ENCODE results near the gene LTK.
A peak's percentile ranks its signal among the peaks of the same experiment; 100 is the strongest.

LTK gene

GRCh38 chr15:41495736-41496599, 17.7 kb downstream of the LTK start:
- no peak for DNase-seq

- DNase-seq: no peak
These were observed 18.5 kb downstream of the LTK start for GRCh38 chr15:41494922-41495735.

- no peak for DNase-seq
These were observed 19.3 kb downstream of the LTK start for GRCh38 chr15:41494190-41494921.

GRCh38 chr15:41493902-41494189, 19.8 kb downstream of the LTK start:
- no peak for DNase-seq

GRCh38 chr15:41493205-41493901, 20.3 kb downstream of the LTK start, which contains the start of gene ITPKA:
ITPKA (plus strand) TSS chr15:41493874; CDS start chr15:41493928, 54 bp downstream.
- DNase-seq: no peak

- no peak for DNase-seq
These were observed 20.9 kb downstream of the LTK start for GRCh38 chr15:41492597-41493204.

GRCh38 chr15:41491889-41492288, 21.7 kb downstream of the LTK start:
- no peak for DNase-seq

GRCh38 chr15:41490355-41490754, 23.3 kb downstream of the LTK start:
- DNase-seq: peak; percentile 13

GRCh38 chr15:41489641-41490040, 24.0 kb downstream of the LTK start:
- DNase-seq: no peak

- DNase-seq: no peak
These were observed 25.8 kb downstream of the LTK start for GRCh38 chr15:41487802-41488201.

GRCh38 chr15:41487381-41487780, 26.2 kb downstream of the LTK start:
- DNase-seq: no peak

- DNase-seq: no peak
These were observed 27.3 kb downstream of the LTK start for GRCh38 chr15:41486286-41486685.

- DNase-seq: no peak
These were observed 28.5 kb downstream of the LTK start for GRCh38 chr15:41484937-41485625.

- no peak for DNase-seq
These were observed 30.1 kb downstream of the LTK start for GRCh38 chr15:41483519-41483918.

- no peak for DNase-seq
These were observed 30.5 kb downstream of the LTK start for GRCh38 chr15:41483115-41483514.

- no peak for DNase-seq
These were observed 31.3 kb downstream of the LTK start for GRCh38 chr15:41482110-41482877.

GRCh38 chr15:41480396-41481140, 33.1 kb downstream of the LTK start:
- no peak for DNase-seq

GRCh38 chr15:41476416-41477048, 37.1 kb downstream of the LTK start:
- no peak for DNase-seq

- DNase-seq: no peak
These were observed 38.7 kb downstream of the LTK start for GRCh38 chr15:41474941-41475340.

- no peak for DNase-seq
These were observed 39.2 kb downstream of the LTK start for GRCh38 chr15:41474436-41474835.
